ENCODE results near the gene PAH.
A peak's percentile ranks its signal among the peaks of the same experiment; 100 is the strongest.

Gene PAH

GRCh38 chr12:102950107-102950949 lies 33.3 kb upstream of the PAH start:
- no peak for DNase-seq

GRCh38 chr12:102948941-102949352 lies 31.9 kb upstream of the PAH start:
- DNase-seq, result peak; percentile 88

GRCh38 chr12:102946042-102946441 lies 29.0 kb upstream of the PAH start:
- DNase-seq, result no peak

GRCh38 chr12:102939670-102940222 lies 22.7 kb upstream of the PAH start:
- DNase-seq, result no peak

- no peak for DNase-seq
Observed at GRCh38 chr12:102939059-102939458, 22.0 kb upstream of the PAH start.

GRCh38 chr12:102933168-102933567 lies 16.1 kb upstream of the PAH start:
- DNase-seq, result no peak

GRCh38 chr12:102927220-102927619 lies 10.2 kb upstream of the PAH start:
- DNase-seq, result no peak

- no peak for DNase-seq
Observed at GRCh38 chr12:102921240-102921639, 4.2 kb upstream of the PAH start.

GRCh38 chr12:102920271-102920670 lies 3.2 kb upstream of the PAH start:
- no peak for DNase-seq

GRCh38 chr12:102918840-102919239 lies 1.8 kb upstream of the PAH start:
- no peak for DNase-seq

GRCh38 chr12:102916252-102917025 lies 605 bp downstream of the PAH start:
- no peak for DNase-seq

GRCh38 chr12:102913453-102914226 lies 3.4 kb downstream of the PAH start:
- no peak for DNase-seq

- DNase-seq, result no peak
Observed at GRCh38 chr12:102912258-102912657, 4.8 kb downstream of the PAH start.

GRCh38 chr12:102911320-102911719 lies 5.7 kb downstream of the PAH start:
- DNase-seq, result no peak

GRCh38 chr12:102910792-102911191 lies 6.3 kb downstream of the PAH start:
- no peak for DNase-seq

GRCh38 chr12:102910137-102910536 lies 6.9 kb downstream of the PAH start:
- no peak for DNase-seq

GRCh38 chr12:102907918-102908317 lies 9.1 kb downstream of the PAH start:
- DNase-seq, result no peak

- no peak for DNase-seq
Observed at GRCh38 chr12:102905229-102905628, 11.8 kb downstream of the PAH start.

GRCh38 chr12:102903337-102904007 lies 13.6 kb downstream of the PAH start:
- no peak for DNase-seq

- no peak for DNase-seq
Observed at GRCh38 chr12:102902093-102902492, 15.0 kb downstream of the PAH start.

GRCh38 chr12:102900389-102900788 lies 16.7 kb downstream of the PAH start:
- DNase-seq, result no peak

- DNase-seq, result no peak
Observed at GRCh38 chr12:102896067-102896466, 21.0 kb downstream of the PAH start.

GRCh38 chr12:102891756-102892155 lies 25.3 kb downstream of the PAH start:
- no peak for DNase-seq

Measured in activated CD8-positive, alpha-beta memory T cell treated with anti-CD3 and anti-CD28 coated beads, Interleukin-2, amount 50 U/mL, for 48 hours (primary cell).